ENCODE results near the gene HOMER3.

DNA sequence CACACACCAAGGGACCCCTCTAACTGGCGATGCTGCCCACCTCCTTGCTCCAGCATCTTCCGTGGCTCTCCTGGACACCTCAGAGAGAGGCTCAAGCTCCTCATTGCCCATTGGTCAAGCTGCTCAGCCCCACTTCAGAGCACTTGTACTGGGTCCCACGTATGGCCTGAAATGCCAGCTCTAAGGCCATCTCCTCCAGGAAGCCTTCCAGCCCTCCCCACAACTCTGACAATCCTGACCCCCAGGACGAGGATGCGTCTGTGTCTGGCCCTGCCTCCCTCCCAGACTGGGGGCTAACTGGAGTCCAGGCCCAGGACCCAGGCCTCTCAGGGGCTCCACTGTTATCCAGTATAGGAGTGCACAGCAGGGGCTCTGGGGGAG lies 7.9 kb upstream of the HOMER3 start:
- TF ChIP-seq EZH2 (IDR thresholded peaks at IDR 0.05) = no peak
- TF ChIP-seq CTCF (IDR thresholded peaks at IDR 0.05) = no peak
